OCI-LY1 (cell line): Measurements from ENCODE around the gene PPP1CA.

Source experiments
- EZH2 ChIP-seq: fragments of 200-600 bp; sonication (generic), shearing (Covaris generic); IDR thresholded peaks from 2 replicates; pipeline ENCODE4 v1.8.0; 2017; ENCODE audit warnings: borderline replicate concordance, mixed run types, mild to moderate bottlenecking, antibody characterized with exemption, low read length, moderate library complexity, mixed read lengths
- TF ChIP-seq, protein P1 (sequence below): fragments of 200-600 bp; sonication (generic), shearing (Covaris generic); IDR thresholded peaks from 2 replicates; pipeline ENCODE4 v1.5.1; 2017; ENCODE audit warnings: mild to moderate bottlenecking, antibody characterized with exemption, low read length, moderate library complexity, mixed read lengths

DNA sequence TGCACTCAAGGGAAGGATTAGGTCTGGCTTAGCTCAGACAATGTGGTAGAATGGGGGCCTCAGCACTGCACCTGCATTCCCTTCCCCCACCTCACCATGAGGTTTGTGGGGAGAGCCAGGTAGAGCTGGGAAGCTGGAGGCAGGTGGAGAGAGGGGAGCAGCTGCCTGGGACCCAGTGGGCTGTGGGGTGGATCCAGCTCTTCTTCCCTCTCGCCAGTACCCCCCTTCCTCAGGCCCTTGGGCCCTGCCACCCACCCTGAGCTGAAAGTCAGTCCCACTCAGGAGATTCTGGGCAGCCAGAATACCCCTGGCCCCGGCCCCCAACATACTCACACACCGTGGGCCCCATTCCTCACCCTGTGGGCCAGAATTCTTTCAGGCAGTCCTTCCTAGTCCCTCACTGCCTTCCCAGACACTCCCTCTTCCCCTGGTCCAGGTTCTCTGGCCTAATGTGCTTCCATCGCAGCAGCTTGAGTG lies 45.2 kb downstream of the PPP1CA start:
- TF ChIP-seq, protein P1, sequence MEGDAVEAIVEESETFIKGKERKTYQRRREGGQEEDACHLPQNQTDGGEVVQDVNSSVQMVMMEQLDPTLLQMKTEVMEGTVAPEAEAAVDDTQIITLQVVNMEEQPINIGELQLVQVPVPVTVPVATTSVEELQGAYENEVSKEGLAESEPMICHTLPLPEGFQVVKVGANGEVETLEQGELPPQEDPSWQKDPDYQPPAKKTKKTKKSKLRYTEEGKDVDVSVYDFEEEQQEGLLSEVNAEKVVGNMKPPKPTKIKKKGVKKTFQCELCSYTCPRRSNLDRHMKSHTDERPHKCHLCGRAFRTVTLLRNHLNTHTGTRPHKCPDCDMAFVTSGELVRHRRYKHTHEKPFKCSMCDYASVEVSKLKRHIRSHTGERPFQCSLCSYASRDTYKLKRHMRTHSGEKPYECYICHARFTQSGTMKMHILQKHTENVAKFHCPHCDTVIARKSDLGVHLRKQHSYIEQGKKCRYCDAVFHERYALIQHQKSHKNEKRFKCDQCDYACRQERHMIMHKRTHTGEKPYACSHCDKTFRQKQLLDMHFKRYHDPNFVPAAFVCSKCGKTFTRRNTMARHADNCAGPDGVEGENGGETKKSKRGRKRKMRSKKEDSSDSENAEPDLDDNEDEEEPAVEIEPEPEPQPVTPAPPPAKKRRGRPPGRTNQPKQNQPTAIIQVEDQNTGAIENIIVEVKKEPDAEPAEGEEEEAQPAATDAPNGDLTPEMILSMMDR: no peak
- no peak for TF ChIP-seq EZH2
